Activated T-helper 1 cell treated with anti-CD3 and anti-CD28 coated beads, Interleukin-12 subunit alpha, Interleukin-12 subunit beta, Interleukin-2, Interleukin-4 antibody, amounts not matched to agents 30 ng/mL and 10 ng/mL and 1 ng/mL, durations not matched to agents 14 hours and 24 hours and 36 hours (primary cell): ENCODE data around the gene CEP89. TPM values are rescaled to one million over a fixed set of nuclear protein-coding genes. Genes with fewer than 3 reads are reported as not detected.
"Not testable (repeated sequence)": the region's sequence is repeated elsewhere in the genome, so short reads cannot be mapped to it uniquely, and the experiment has no call there.

Experiments
- DNase-seq: peaks from one replicate; pipeline ENCODE4 v3.0.0; 2021; ENCODE audit warnings: low spot score
- H3K27ac Mint-ChIP-seq: one replicate; pipeline ENCODE4 v1.8.0; 2021; ENCODE audit warnings: mild to moderate bottlenecking, mixed read lengths
- H3K27me3 Mint-ChIP-seq: one replicate; pipeline ENCODE4 v1.8.0; 2022; ENCODE audit warnings: mild to moderate bottlenecking, moderate library complexity, mixed read lengths; ENCODE audit not compliant: insufficient read depth
- H3K36me3 Mint-ChIP-seq: one replicate; pipeline ENCODE4 v1.8.0; 2021; ENCODE audit warnings: low read depth, mixed read lengths
- H3K4me1 Mint-ChIP-seq: one replicate; pipeline ENCODE4 v1.8.0; 2021; ENCODE audit warnings: low read depth, mixed read lengths
- H3K4me3 Mint-ChIP-seq: one replicate; pipeline ENCODE4 v1.8.0; 2021; ENCODE audit warnings: mild to moderate bottlenecking, moderate library complexity, mixed read lengths
- H3K9me3 Mint-ChIP-seq: one replicate; pipeline ENCODE4 v1.8.0; 2021; ENCODE audit warnings: mixed read lengths
- intact Hi-C: fragments of 100-400 bp; cut with micrococcal nuclease; formaldehyde crosslinking; loops from one replicate; pipeline ENCODE4 v1.15.1; 2024
- total RNA-seq: library from RNA; stranded (reverse); gene quantifications from 2 replicates; pipeline ENCODE4 v1.2.3, GENCODE V29; 2022

CEP89 gene
- total RNA-seq, 1 donor from 2014 or later: 15.5 TPM

DNA sequence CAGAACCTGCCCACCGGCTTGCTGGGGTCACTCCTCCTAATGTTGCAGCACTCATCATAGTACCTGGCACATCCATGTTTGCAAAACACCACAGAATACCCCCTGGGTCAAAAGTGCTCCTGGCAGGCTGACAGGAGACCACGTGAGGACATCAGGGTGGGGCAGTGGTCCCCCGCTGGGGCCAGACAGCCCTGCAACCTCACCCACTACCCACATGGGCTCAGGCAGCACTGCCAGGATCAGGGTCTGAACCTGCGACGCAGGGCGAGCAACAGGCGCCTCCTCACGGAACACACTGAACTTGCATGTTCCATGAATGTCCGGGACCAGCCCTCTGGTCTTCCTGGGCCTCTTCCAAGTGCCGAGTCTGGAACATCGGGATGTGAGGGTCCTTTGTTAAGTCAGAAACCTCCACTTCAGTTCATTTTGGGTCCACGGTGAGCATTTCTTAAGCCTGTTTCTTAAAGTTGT lies 100.7 kb downstream of the CEP89 start:
- Mint-ChIP-seq H3K27ac (no peak overlapping the region), H3K4me1 (no peaks in the 10 kb centered on the region), H3K36me3 (no peaks in the 10 kb centered on the region), H3K4me3 (no peak overlapping the region), H3K9me3 (no peaks in the 10 kb centered on the region), H3K27me3 (no peaks in the 10 kb centered on the region)
- intact Hi-C loops: no loop called here
- DNase-seq: no peak

DNA sequence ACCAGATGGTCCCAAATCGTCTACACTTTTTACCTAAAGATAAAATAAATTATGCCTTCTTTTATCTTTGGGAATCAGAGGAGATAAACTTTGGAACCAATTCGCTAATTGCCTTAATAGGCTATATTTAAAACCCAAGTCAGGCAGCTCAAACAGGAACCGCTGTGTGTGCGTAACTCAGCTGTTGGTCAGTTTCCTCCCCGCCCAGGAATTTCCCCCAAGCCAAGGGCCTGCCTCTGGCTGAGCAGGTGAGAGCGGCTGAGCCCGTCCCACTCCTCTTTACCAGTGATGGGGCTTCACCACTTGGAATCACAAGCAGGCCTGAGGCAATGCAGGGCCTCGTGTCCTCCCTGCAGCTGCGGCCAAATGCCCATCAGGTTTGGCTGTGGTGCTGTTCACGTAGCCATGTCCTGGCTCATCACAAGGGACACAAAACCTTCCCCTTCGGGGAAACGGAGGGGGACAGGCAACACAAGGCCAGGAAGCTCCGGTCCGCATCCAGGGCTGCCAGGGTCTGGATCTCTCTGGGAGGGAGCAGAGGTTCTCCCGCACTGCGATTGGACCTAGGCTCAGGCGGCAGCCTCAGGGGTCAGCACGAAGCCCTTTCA lies 101.7 kb downstream of the CEP89 start:
- no peak for DNase-seq
- Mint-ChIP-seq H3K27ac (no peak overlapping the region), H3K9me3 (no peaks in the 10 kb centered on the region), H3K4me1 (no peaks in the 10 kb centered on the region), H3K27me3 (no peaks in the 10 kb centered on the region), H3K4me3 (no peak overlapping the region), H3K36me3 (no peaks in the 10 kb centered on the region)
- intact Hi-C loops: no loop called here

DNA sequence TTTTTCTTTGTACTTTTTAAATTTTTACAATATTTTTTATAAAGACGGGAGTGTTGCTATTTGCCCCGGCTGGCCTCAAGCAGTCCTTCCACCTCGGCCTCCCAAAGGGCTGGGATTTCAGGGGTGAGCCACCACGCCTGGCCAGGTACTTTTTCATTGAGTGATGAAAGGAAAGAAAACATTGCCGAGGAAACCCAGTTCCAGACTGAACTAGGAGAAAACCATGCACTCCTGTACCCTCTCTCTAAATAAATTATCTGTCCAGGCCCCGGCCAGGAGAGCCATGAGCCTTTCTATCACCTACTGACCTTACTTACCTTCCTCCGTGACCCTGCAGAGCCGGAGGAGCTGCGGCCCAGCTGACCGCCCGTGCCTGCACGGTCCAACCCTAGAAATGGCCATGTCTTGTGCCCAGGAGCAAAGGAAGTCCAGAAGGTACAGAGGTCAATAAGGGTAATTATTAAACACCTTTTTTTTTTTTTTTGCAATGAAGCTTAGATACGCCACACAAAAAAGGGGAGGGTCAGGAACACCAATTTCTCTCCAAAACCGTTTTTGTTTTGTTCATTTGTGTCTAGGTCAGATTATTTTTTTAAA lies 102.3 kb downstream of the CEP89 start, which contains the start of gene SLC7A9:
SLC7A9 (minus strand) TSS at position 399 of the 597 bp plus-strand sequence. CDS start 1,233 bp downstream, outside the sequence.
- DNase-seq: no peak
- H3K9me3 Mint-ChIP-seq: no peaks in the 10 kb centered on the region

DNA sequence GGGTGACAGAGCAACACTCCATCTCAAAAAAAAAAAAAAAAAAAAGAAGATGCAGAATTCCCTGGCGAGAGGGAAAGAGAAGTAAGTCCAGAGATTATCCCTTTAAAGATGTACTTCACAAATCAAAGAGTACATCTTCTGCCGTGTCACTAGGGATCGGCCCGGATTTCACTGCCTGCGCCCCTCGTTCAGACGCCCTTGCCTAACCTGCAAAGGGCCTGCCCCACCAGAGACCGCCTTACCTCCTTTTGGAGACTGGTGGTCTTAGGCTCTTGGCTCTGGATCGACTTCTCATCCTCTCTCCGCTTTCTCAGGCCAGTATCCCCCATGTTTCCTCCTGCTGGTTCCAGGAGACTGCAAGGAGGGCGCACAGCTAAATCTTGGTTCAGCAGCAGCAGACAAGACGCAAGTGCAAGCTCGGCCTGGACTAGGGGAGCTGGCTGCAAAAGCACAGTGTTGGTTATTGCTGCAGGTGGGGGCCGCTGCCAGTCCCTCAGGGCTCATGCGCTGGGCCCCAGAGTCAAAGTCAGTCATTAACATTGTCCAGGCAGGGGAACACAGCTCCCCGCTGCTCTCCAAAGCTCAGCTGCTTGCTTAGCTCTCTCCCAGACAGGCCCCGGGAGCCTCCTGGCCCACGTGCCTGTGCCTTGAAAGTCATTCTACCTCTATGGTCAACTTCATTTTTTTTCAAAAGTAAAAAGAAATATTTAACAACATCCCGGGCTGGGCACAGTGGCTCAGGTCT lies 103.4 kb downstream of the CEP89 start:
- Mint-ChIP-seq H3K4me3 (no peak overlapping the region), H3K4me1 (no peaks in the 10 kb centered on the region), H3K36me3 (no peaks in the 10 kb centered on the region), H3K9me3 (no peaks in the 10 kb centered on the region), H3K27me3 (no peaks in the 10 kb centered on the region), H3K27ac (no peak overlapping the region)
- DNase-seq: no peak
- intact Hi-C loops: no loop called here

More for the DNA sequence above, 102.3 kb downstream of the CEP89 start, which contains the start of gene SLC7A9:
- Mint-ChIP-seq H3K4me1 (no peaks in the 10 kb centered on the region), H3K27me3 (no peaks in the 10 kb centered on the region), H3K36me3 (no peaks in the 10 kb centered on the region), H3K4me3 (no peak within 1 kb of the TSS), H3K27ac (no peak within 1 kb of the TSS)
- intact Hi-C loops: no loop called here

DNA sequence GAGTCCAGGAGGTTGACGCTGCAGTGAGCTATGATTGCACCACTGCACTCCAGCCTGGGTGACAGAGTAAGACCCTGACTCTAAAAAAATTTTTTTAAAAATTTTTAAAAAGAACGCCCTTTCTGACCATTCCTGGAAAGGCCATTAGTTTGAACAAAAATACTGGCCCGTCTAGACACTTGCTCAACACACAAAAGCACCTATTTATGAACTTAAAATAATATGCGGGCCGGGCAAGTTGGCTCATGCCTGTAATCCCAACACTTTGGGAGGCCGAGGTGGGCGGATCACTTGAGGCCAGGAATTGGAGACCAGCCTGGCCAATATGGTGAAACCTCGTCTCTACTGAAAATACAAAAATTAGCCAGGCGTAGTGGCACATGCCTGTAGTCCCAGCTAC lies 104.3 kb downstream of the CEP89 start:
- H3K4me3 Mint-ChIP-seq, H3K4me1 Mint-ChIP-seq, H3K36me3 Mint-ChIP-seq, intact Hi-C loops, H3K9me3 Mint-ChIP-seq, DNase-seq, H3K27me3 Mint-ChIP-seq, H3K27ac Mint-ChIP-seq: not testable (repeated sequence)

DNA sequence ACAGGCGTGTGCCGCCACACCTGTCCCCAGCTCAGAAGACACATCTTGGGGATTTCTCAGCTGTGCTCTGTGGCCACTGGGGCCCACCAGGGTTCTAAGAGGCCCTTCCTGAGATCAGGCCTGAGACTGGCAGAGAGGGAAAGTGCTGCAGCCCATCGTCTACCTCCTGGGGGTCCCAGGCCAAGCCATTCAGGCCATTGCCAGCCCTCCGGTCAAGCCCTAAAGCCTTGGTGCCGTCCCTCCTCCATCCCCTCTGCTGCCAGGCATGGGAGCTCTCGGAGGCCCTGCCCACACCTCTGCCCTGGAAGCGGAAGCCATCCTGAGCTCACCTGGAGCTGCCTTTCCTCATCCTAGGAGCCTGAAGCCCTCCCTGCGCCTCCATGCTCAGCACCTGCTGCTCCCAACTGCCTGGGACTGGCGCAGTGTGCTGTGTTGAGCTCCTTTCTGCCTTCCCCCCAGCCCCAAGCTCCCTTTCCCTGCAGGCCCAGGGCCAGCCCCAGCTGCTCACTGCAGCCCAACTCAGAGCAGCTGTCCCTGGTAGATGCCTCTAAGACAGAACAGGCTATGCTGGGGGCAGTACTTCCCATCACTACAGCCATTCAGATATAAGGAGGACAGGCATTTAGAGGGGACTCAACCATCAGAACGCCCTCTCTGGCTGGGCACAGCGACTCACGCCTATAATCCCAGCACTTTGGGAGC lies 105.0 kb downstream of the CEP89 start:
- no peaks in the 10 kb centered on the region for H3K4me1 Mint-ChIP-seq
- no peaks in the 10 kb centered on the region for H3K27me3 Mint-ChIP-seq
- intact Hi-C loops: no loop called here
- no peak overlapping the region for H3K4me3 Mint-ChIP-seq
- DNase-seq: no peak
- H3K9me3 Mint-ChIP-seq: no peaks in the 10 kb centered on the region
- H3K36me3 Mint-ChIP-seq: no peaks in the 10 kb centered on the region
- no peak overlapping the region for H3K27ac Mint-ChIP-seq

DNA sequence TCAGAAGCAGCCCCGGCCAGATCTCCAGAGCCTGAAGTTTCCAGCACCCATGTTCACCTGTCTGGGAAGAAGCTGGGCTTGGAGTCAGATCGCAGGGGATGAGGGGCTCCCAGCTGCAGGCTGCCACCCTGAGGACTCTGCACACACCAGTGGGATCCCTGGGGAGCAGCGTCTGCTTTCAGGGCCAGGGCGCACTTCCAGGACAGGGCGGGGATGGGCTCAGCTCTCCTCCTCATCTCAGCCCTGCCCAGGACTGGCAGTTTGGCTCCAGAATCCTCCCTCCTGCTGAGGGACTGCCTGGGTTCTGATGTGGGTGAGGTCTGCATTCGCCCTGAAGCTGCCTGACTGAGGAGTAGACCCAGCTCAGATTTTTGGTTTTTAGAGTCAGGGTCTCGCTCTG lies 105.7 kb downstream of the CEP89 start:
- H3K9me3 Mint-ChIP-seq: no peaks in the 10 kb centered on the region
- no peaks in the 10 kb centered on the region for H3K27me3 Mint-ChIP-seq
- no peak overlapping the region for H3K4me3 Mint-ChIP-seq
- H3K27ac Mint-ChIP-seq: no peak overlapping the region
- DNase-seq: no peak
- H3K36me3 Mint-ChIP-seq: no peaks in the 10 kb centered on the region
- intact Hi-C loops: no loop called here
- no peaks in the 10 kb centered on the region for H3K4me1 Mint-ChIP-seq

DNA sequence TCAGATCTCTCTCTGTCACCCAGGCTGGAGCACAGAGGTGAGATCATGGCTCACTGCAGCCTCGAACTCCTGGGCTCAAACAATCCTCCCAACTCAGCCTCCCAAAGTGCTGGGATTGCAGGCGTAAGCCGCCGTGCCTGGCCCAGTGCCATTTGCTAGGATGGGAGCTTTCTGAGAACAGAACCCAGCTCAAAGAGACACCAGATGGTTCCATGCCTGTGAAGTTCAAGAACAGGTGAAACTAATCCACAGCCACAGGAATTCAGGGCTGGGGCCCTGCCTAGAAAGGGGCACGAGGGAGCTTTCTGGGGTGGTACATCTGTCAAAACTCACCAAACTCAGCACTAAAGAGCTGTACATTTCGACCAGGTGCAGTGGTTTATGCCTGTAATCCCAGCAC lies 106.4 kb downstream of the CEP89 start:
- H3K4me1 Mint-ChIP-seq: no peaks in the 10 kb centered on the region
- H3K27me3 Mint-ChIP-seq: no peaks in the 10 kb centered on the region
- H3K36me3 Mint-ChIP-seq: no peaks in the 10 kb centered on the region
- no peak for DNase-seq
- intact Hi-C loops: no loop called here
- no peak overlapping the region for H3K4me3 Mint-ChIP-seq
- no peak overlapping the region for H3K27ac Mint-ChIP-seq
- H3K9me3 Mint-ChIP-seq: no peaks in the 10 kb centered on the region

DNA sequence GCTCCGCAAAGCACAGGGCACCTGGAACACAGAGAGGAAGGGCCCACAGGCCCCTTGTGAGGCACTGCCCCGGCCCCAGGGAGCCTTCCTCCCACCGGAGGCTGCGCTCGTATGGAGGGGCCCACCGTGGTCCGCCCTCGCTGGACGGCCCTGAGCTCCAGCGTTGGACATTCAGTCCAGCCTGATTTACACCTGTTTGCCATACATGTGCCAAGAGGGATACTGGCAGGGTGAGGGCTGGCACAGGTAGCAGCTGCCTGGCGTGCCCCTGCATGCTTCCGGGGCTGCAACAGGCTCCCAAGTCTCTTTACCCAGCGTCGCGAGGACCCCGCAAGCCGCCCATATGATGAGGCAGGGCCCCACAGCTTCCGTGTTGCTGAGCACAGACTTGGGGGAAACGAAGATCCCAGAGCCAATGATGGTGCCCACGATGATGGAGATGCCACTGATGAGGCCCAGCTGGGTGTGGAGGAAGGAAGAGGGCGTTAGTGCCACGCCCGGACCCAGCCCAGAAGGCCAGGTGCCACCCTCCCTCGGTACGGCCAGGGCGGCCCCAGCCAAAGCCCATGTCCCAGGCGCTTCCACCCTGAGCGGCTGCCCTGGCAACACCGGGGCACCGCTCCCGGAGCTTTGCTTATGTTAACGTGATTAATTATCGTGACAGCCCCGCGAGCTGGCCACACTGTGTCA lies 107.3 kb downstream of the CEP89 start:
- no peaks in the 10 kb centered on the region for H3K9me3 Mint-ChIP-seq
- DNase-seq: no peak
- no peaks in the 10 kb centered on the region for H3K36me3 Mint-ChIP-seq
- no peak overlapping the region for H3K4me3 Mint-ChIP-seq
- no peaks in the 10 kb centered on the region for H3K27me3 Mint-ChIP-seq
- no peak overlapping the region for H3K27ac Mint-ChIP-seq
- no peaks in the 10 kb centered on the region for H3K4me1 Mint-ChIP-seq
- intact Hi-C loops: no loop called here

DNA sequence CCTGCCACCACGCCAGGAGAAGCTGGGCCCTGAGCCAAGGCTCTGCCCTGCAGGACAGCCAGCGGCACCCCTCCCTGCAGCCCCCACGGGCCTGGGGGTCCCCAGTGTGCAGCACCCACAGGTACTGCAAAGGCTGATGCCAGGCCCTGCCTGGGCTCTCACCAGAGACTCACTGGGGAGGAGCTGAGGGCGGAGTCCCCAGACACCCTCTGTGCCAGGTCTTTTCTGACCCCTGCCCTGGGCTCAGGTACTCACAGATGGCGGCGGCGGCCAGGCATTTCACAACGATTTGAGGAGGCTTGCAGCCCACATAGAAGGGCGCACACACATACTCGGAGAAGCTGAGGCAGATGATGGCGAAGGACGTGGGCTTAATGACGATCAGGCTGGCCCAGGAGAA lies 107.9 kb downstream of the CEP89 start:
- H3K27me3 Mint-ChIP-seq: no peaks in the 10 kb centered on the region

DNA sequence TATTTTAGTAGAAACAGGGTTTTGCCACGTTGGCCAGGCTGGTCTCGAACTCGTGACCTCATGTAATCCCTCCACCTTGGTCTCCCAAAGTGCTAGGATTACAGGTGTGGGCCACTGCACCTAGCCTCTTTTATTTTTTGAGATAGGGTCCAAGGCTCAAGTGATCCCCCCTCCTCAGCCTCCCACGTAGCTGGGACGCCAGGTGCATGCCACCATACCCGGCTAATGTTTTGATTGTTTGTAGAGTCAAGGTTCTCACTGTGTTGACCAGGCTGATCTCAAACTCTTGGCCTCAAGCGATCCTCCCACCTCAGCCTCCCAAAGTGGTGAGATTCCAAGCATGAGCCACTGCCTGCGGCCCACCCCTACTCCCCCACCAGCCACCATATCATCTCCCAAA lies 108.5 kb downstream of the CEP89 start:
- Mint-ChIP-seq H3K4me1 (no peaks in the 10 kb centered on the region), H3K36me3 (no peaks in the 10 kb centered on the region), H3K4me3 (no peak overlapping the region), H3K27ac (no peak overlapping the region), H3K27me3 (no peaks in the 10 kb centered on the region), H3K9me3 (no peaks in the 10 kb centered on the region)
- intact Hi-C loops: no loop called here
- DNase-seq: no peak

More for the DNA sequence above, 107.9 kb downstream of the CEP89 start:
- H3K27ac Mint-ChIP-seq: no peak overlapping the region
- no peak overlapping the region for H3K4me3 Mint-ChIP-seq
- intact Hi-C loops: no loop called here
- no peaks in the 10 kb centered on the region for H3K36me3 Mint-ChIP-seq
- DNase-seq: no peak
- H3K9me3 Mint-ChIP-seq: no peaks in the 10 kb centered on the region
- H3K4me1 Mint-ChIP-seq: no peaks in the 10 kb centered on the region

DNA sequence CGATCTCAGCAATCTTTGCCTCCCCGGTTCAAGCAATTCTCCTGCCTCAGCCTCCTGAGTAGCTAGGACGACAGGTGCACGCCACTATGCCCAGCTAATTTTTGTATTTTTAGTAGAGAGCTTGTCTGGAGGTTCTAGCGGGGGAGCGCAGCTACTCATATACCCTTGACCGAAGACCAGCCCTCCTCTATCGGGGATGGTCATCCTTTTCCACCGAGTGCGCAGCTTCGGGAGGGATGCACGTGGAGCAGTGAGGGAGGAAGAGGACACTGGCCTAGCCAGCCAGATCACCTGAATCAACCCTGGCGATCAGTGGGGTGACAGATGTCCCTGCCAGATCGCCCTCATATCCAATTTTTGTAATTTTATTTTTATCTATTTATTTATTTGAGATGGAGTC lies 109.0 kb downstream of the CEP89 start:
- no peaks in the 10 kb centered on the region for H3K9me3 Mint-ChIP-seq
- H3K27me3 Mint-ChIP-seq: no peaks in the 10 kb centered on the region
- H3K36me3 Mint-ChIP-seq: no peaks in the 10 kb centered on the region
- H3K4me1 Mint-ChIP-seq: no peaks in the 10 kb centered on the region
- DNase-seq: no peak
- intact Hi-C loops: no loop called here
- H3K4me3 Mint-ChIP-seq: no peak overlapping the region
- H3K27ac Mint-ChIP-seq: no peak overlapping the region
